HG02981 (cell line): ENCODE results near the gene SEZ6.

Experiments used
- ATAC-seq: cut with Tn5 transposase; IDR thresholded peaks from one replicate; pipeline ENCODE4 v1.9.1; 2021; ENCODE audit warnings: mild to moderate bottlenecking, moderate library complexity; ENCODE audit not compliant: unreplicated experiment

SEZ6 gene

DNA sequence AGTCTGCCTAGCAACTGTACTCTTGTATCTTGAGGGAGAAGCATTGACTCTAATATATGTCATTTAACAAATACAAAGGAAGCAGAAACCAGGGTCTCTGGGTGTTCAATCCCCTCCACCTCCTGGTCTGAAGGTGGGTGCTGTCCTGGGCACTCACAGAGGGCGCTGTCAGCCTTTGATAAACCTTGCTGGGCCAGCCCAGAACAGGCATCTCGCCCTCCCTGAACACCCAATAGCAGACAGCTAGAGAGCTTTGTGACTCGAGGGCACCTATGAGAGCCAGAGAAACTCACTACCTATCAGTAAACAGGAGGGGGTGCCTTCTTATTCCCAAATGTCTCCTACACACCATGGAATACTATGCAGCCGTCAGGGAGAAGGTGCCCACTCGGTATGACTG lies 30.8 kb upstream of the SEZ6 start:
- no peak for ATAC-seq

DNA sequence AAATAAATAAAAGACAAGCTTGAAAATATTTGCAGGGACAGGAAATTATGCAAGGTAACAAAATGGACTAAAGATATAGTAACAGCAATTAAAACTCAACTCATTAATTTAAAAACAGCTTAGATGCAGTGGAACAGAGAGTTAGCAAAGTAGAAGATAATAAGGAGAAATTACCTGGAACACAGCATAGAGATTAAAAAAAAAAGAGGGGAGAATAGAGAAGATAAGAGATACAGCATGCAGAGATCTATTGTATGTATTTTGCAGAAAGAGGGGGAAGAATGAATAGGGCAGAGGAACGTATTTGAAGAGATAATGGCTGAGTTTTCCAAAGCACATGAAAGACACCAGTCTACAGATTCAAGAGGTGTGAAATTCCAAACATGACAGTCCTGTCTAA lies 28.7 kb upstream of the SEZ6 start:
- no peak for ATAC-seq

- ATAC-seq: no peak
Measured at GRCh38 chr17:29032857-29033197, 27.0 kb upstream of the SEZ6 start.

DNA sequence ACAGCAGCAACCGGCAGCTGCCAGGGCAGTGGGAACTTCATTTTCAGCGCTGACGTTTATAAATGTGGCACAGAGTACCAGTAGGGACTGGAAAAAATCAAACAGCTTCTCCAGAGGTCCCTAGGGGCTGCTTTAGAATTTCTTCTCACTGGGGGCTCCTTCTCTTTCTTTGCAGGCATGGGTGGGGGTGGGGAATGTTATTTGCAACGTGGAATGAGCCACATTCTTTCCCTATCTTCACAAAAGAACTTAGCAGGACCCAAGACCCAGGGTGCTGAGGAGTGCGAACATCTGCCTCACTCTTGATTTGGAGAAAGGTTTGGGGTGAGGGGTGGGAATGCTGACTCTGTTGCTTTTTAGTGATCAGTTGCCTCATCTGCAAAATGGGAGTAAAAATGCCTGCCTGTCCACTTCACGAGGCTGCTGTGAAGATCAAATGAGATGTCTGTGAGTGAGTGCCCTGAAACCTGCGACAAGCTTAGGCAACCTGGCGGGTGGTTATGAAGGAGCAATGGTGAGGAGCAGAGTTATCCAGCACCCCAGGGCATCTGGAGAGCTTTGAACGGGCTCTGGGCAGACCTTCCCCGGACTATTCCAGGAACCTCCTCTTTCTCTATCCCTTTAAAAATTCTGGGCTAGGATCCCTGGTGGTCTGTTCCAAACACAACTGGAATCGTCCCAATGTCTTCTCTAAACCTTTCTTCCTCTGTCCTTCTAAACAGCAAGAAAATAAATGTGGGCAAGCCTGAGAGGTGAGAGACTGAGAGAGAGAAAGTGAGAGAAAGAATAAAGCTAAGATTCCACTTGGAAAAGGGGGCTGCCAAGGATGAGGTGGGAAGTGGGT lies 26.4 kb upstream of the SEZ6 start:
- no peak for ATAC-seq

DNA sequence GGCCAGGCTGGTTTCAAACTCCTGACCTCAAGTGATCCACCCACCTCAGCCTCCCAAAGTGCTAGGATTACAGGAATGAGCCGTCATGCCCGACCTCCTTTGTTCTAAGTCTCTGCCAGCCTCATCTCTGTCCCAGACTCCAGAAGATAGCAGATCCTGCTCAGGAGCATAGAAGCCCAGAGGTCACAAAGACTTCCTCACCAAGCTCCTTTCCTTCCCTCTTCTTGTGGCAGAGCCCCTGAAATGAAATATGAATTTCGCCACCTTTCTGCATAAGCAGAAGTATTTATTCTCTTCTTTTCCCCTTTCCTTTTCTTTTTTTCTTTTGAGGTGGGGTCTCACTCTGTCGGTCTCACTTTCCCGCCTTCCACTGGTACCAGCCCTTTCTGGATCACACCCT lies 25.7 kb upstream of the SEZ6 start:
- ATAC-seq: no peak

DNA sequence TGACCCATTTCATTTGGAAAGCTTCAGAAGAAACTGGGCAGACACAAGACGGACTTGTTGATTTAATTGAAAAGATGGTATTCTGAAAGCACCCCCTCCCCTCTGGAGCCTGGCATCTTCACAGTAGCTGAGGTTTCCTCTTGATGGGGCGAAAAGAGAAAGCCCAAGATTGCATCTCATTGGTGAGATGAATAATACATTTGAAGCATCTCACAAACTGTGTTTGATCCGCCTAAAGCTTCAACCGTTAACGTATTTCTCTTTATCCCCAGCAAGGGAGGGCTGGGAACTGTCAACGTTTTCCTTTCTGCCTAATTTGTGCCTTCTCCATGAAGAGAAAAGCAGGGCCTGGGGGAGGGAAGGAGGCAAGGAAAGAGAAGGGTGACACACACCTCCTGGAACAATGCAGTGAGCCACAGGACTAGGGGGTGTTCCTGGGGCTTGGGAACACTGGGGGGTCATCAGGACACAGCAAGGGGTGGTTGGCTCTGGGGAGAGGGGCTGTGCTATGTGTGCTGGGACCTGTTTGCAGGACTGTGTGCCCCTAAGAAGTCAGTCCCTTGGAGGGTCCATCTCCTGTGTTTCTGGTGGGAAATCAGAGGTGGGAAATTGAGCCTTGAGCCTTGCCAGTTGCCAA lies 18.6 kb upstream of the SEZ6 start:
- no peak for ATAC-seq

GRCh38 chr17:29022074-29022473 lies 16.2 kb upstream of the SEZ6 start:
- ATAC-seq: no peak

- ATAC-seq: no peak
Measured at GRCh38 chr17:29021226-29021625, 15.4 kb upstream of the SEZ6 start.

- no peak for ATAC-seq
Measured at GRCh38 chr17:29020576-29020975, 14.7 kb upstream of the SEZ6 start.

DNA sequence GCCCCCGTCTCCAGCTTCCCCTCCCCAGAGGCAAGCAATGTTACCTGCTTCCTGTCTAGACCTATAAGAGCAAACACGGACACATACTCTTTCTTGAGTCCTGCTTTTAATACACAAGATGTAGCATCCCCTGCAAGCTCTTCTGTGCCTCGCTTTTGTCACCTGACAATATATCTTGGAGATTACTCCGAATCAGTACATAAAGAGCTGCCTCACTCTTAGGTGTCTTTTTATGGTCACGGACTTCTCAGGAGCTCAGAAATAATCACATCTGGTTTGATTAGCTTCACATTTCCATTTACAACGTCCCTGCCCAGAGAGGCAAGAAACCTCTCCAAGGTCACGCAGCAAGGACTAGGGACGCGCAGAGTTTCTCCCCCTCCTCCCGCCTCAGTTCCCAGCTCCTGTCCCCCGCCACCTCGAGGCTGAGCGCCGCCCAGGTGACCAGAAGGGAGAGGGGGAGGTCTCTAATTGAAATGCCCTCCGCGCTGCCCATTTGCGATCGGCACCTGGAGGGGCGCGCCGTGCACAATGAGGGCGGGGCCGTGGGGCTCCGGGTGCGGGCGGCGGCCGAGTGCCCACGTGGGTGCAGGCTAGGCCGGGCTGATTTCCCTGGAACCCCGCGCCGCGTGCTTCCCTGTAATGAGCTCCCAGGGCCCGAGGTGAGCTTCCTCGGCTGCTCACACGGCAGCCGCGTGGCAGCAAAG lies 13.8 kb upstream of the SEZ6 start:
- ATAC-seq: no peak

DNA sequence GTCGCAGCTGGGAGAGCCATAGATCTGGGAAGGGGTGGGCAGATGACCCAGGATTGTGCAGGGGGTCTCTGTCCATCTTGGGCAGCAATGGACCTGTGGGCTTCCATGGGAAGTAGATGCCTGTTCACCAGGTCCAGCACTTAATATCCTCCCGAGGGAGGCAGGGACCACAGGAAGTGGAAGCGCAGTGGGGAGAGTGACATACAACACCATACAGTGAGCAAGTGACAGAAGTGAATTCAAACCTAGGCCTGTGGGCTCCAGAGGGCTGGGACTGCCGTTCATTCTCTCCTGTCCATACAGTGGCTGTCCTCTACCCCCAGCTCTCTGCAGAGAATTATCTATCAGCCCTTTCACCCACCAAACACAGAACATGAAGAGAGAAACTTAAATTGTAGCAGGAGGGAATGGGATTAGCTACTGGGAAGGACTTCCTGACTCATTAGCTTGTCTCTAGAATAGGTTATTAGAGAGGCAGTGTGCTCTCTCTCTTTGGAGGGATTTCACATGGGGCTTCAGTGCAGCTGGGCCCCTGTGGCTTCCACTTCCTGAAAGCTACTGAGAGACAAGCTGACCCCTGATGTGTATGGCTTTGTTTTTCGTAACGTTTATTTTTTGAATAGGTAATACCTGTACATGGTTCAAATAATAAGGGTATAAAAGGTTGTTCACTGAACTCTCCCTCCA lies 13.1 kb upstream of the SEZ6 start:
- no peak for ATAC-seq

DNA sequence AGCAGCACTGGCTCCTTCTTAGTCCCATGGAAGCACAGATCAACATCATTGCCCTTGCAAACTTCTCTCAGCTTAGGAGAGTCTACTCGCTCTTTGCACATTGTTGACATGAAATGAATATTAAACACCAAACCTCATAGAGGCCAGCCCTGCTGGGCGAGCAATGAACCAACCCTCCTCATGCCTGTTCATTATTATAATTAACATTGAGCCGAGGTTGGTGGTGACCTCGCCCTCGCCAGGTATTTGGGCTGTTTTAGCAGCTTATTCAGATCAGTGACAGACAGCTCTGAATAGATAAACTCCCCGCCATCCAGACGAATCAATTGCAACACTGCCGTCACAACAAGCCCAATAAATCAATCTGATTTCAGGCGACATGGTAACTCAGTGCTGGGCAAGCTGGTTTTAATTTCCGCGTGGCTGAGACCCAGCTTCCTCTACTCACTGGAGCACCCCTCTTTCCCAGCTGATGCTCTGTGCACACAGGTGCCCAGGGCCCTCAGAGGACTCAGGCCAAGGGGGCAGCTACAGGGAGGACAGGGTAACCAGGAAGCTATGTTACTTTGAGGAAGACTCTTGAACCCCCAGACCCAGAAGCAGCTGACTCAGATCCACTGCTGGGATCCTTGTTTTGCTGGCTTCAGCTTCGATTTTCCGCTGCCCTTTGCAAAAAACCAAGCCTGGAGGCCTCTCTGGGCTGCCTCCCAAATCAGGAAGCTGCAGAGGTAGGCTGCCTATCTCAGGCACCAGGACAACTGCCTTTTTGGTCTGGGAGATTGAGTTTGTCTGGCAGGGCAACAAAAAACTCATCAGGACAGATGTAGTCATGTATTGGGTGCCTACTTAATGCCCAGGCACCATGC lies 10.7 kb upstream of the SEZ6 start:
- no peak for ATAC-seq

DNA sequence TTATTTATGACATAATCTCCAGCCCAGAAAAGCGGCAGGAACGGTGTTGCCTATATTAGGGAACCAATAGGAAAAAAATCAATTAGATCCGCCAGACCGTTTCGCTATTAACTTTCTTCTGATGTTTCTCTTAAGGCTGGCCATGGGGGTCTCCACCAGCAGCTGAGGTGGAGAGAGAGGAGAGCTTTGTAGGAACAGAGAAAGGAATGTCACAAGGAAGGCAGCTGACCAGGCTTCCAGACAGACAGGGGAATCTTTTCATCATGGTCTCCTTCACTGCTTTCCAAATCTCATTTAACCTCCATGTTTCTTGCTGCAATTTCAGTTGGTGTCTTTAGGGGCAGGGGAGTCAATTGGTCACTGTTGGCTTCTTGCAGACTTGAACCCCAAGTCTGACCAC lies 8.9 kb upstream of the SEZ6 start:
- ATAC-seq: no peak

DNA sequence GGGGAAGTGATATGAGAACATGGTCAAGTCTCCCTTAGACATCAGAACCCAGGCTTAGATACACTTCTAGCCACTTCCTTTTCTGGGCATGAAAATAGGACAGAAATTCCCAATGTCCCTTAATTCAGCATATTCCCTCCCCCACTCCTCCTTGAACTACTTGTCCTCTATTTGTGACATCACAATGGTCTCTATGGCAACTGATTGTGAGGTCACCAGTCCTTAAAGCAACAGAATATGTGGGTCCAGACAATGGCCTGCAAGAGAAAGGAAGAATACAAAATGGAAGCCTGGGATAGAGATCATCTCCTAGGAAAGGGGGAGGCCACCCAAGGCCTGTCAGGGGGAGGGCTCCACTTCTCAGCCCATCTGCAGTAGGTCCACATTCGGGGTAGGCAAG lies 6.7 kb upstream of the SEZ6 start:
- no peak for ATAC-seq

GRCh38 chr17:29010586-29010985 lies 4.8 kb upstream of the SEZ6 start:
- no peak for ATAC-seq

DNA sequence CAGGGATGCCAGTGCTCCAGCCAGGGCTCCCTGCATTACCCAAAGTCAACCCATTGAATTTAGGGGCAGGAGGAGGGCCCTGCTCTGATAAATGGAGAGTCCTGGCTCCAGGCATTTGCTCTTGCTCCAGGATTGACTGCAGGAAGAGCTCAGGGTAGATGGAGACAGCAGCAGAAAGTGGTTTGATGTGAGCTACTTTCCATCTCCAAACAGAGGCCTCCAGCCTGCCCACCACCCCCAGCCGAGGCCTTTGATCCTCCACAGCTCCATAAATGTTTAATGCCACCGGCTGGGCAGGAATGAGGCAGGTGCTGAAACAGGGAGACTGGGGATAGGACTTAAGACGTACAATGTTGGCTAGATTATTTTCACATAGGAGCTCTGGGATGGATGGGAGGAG lies 4.3 kb upstream of the SEZ6 start:
- ATAC-seq: no peak

GRCh38 chr17:29008591-29008990 lies 2.8 kb upstream of the SEZ6 start:
- ATAC-seq: no peak

DNA sequence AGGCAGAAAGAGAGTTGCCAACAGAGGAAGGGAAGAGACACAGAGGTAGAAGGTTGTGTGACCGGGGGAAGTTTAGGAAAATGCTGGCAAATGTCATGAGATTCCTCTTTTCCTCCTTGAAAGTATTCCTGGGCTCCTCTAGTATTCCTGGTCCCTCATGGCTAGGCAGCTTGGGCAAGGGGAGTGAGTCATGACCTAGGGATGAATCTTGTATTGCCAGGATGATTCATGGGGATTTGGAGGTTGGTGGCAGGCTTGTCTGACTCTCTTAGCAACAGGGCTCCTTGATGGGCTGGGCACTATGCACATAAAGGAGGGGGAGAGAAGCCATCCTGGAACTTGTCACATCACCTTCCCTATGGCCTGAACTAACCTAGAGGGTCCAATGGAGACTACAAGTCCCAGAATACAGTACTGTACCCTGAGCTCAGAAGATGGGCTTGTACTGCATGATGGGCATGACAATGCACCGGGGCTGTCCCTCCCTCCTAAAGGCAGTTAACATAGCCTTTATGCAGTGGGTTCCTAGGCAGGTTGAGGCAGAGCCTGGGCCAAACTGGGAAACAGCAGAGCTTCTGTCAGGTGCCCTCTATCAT lies 2.1 kb upstream of the SEZ6 start:
- no peak for ATAC-seq

DNA sequence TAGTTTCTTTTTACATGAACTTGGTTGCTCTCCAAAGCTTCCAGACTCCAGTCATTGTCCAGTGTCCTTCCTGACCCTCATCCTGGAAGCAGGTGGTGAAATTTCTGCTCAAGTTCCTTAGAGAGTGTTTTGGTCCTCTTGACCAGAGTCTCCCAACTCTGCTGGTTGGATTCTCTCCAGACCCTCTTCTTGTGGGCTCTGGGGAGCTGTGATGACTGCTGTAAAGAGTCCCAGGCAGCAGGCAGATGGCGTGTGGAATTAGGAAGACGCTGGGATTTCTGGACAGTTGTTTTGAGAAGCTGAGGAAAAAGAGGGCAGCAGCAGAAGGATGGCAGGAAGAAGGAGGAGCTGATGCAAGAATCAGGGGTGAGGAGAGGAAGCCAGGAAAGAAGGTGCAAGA lies 1.6 kb upstream of the SEZ6 start:
- no peak for ATAC-seq

DNA sequence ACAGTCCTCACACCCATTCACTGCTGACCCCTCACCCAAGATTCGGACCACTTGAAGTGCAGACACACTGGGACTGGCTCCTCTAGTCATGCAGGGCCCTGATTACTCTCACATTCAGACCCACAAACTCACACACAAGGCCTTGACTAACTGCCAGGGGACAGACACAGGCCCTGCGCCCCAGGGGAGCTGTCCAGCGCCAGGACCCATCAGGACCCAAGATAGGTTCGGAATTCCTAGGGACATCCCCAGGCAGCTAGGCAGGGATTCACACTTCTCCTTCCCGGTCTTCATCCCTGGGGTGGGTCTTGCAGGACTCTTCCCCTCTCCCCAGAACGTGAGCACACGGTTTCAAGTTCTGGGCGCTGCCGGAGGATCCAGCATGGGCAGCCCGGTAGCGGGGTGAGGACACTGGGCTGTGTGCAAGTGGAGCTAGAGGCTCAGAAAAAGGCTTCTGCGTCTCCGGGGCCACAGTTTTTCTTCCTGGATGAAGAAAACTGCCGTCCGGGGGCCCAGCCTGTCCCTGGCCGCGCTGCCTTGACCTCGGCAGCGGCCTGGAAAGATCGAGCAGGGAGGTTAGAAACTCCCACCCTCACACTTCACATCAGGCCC lies 1.6 kb downstream of the SEZ6 start:
- ATAC-seq: no peak
